Lower lobe of right lung (tissue), 2 donors: ENCODE data around the gene ABTB2. TPM values are rescaled to one million over a fixed set of nuclear protein-coding genes. Genes with fewer than 3 reads are reported as not detected.

ENCODE experiments used
- ATAC-seq, 2 donors: fragments of 200-7000 bp; cut with Tn5 transposase; one replicate each; pipeline ENCODE4 v1.9.1; 2020 to 2022; ENCODE audit warnings: mild to moderate bottlenecking in 2 of 2, moderate library complexity in 2 of 2
- DNase-seq: peaks from one replicate; pipeline ENCODE4 v3.0.0-alpha.2; 2020
- H3K27ac ChIP-seq: fragments of 200-600 bp; one replicate; pipeline ENCODE4 v1.8.0; 2022
- H3K27me3 ChIP-seq: fragments of 200-600 bp; one replicate; pipeline ENCODE4 v1.8.0; 2022; ENCODE audit warnings: low read depth
- H3K36me3 ChIP-seq: fragments of 200-600 bp; one replicate; pipeline ENCODE4 v1.8.0; 2022; ENCODE audit warnings: mild to moderate bottlenecking
- H3K4me1 ChIP-seq: fragments of 200-600 bp; one replicate; pipeline ENCODE4 v1.8.0; 2022
- H3K4me3 ChIP-seq: fragments of 200-600 bp; one replicate; pipeline ENCODE4 v1.8.0; 2022; ENCODE audit warnings: mild to moderate bottlenecking
- H3K9me3 ChIP-seq: fragments of 200-600 bp; one replicate; pipeline ENCODE4 v1.8.0; 2022
- CTCF ChIP-seq: fragments of 200-600 bp; IDR thresholded peaks from one replicate; pipeline ENCODE4 v1.8.0; 2022; ENCODE audit warnings: antibody characterized with exemption, mild to moderate bottlenecking
- intact Hi-C: fragments of 100-400 bp; cut with DNase I; formaldehyde crosslinking; loops from one replicate; pipeline ENCODE4 v1.11.0; 2022
- total RNA-seq: library from RNA; stranded (reverse); fragmentation: NEBNext Ultra II Directional; extraction: Animal tissue kit (Norgen Biotek cat#: 25700); gene quantifications from one replicate; pipeline ENCODE4 v1.2.1, GENCODE V29; 2021
- donor health status: DM: no; HTN: yes; CAD: no; lungs with severe emphysema.

The ABTB2 gene
- total RNA-seq, 1 donor from 2014 or later, result 2.7 TPM

GRCh38 chr11:34111722-34112270, 246.0 kb downstream of the ABTB2 start:
- intact Hi-C loops, result no loop called here
- no peak for TF ChIP-seq CTCF
- DNase-seq (no peak), ATAC-seq (peak in 1 of 2 donors; percentile 32)
- no peaks in the 10 kb centered on the region for H3K9me3 ChIP-seq
- peaks cover 89% of the 10 kb centered on the region for H3K36me3 ChIP-seq
- no peak overlapping the region for H3K4me3 ChIP-seq
- H3K27ac ChIP-seq, result no peak overlapping the region
- peaks cover 9% of the 10 kb centered on the region for H3K4me1 ChIP-seq
- no peaks in the 10 kb centered on the region for H3K27me3 ChIP-seq

GRCh38 chr11:34105957-34106504, 251.8 kb downstream of the ABTB2 start:
- intact Hi-C loops, result no loop called here
- TF ChIP-seq CTCF, result no peak
- DNase-seq (no peak), ATAC-seq (no peak)
- Histone ChIP-seq H3K36me3 (peaks cover 49% of the 10 kb centered on the region), H3K27me3 (no peaks in the 10 kb centered on the region), H3K9me3 (no peaks in the 10 kb centered on the region), H3K4me1 (peaks cover 23% of the 10 kb centered on the region), H3K27ac (peak overlapping the region; percentile 89), H3K4me3 (peak overlapping the region; percentile 80)

- ATAC-seq, result peak; percentile 98 to 99
These were observed 252.5 kb downstream of the ABTB2 start, which contains the start of gene NAT10 for GRCh38 chr11:34105079-34105956. Gene NAT10 (plus strand): TSS chr11:34105629. CDS start chr11:34108226, 2,597 bp downstream.

GRCh38 chr11:34104680-34105078, 253.1 kb downstream of the ABTB2 start:
- Histone ChIP-seq H3K4me1 (peaks cover 23% of the 10 kb centered on the region), H3K9me3 (no peaks in the 10 kb centered on the region), H3K27ac (peak overlapping the region; percentile 89), H3K36me3 (peaks cover 49% of the 10 kb centered on the region), H3K4me3 (peak overlapping the region; percentile 80), H3K27me3 (no peaks in the 10 kb centered on the region)
- ATAC-seq (no peak), DNase-seq (no peak)
- TF ChIP-seq CTCF, result no peak
- intact Hi-C loops, result no loop called here

More at GRCh38 chr11:34105079-34105956, 252.5 kb downstream of the ABTB2 start, which contains the start of gene NAT10:
- intact Hi-C loops, result no loop called here
- TF ChIP-seq CTCF, result peak; percentile 27
- Histone ChIP-seq H3K4me3 (peak within 1 kb of the TSS; percentile 80), H3K27ac (peak within 1 kb of the TSS; percentile 89), H3K27me3 (no peaks in the 10 kb centered on the region), H3K36me3 (peaks cover 49% of the 10 kb centered on the region), H3K9me3 (no peaks in the 10 kb centered on the region), H3K4me1 (peaks cover 23% of the 10 kb centered on the region)
- DNase-seq, result peak; percentile 98

Other genes starting within 250 kb of the ABTB2 start
- gene CAT, start 80.9 kb upstream of the ABTB2 start, total RNA-seq, result 259 TPM
- gene ELF5, start 155.8 kb upstream of the ABTB2 start, total RNA-seq, result 20.2 TPM